ENCODE measurements around the gene COL6A2. TPM values are rescaled to one million over a fixed set of nuclear protein-coding genes. Genes with fewer than 3 reads are reported as not detected.
"Not testable (repeated sequence)": the region's sequence is repeated elsewhere in the genome, so short reads cannot be mapped to it uniquely, and the experiment has no call there.

Gene COL6A2
- total RNA-seq, 1 donor from 2014 or later: 2,192 TPM

DNA sequence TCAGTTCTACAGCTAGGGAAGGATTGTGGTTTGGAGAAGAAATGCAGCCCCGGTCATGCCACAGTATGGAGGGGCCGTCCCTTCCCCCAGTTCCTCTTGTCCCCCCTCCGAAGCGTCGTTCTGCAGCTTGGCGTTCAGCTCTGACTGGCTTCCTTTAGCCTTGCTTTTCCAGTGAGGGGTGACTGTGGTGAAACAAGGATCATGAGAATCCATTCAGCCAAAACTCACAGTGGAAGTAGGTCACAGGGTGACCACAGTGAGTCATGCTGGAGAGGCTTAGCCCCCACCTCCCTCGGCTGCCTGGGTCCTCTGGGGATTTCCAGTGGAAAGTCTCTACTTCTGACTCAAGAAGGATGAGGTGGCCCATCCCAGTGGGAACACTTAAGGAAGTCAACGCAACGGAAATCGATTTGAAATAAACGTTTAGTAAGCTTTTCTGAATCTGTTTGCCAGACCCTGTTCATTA lies 37.3 kb upstream of the COL6A2 start:
- peak; percentile 80 for DNase-seq (ENCODE audit: low spot score)

- no peak for DNase-seq (ENCODE audit: low spot score)
These were observed 36.8 kb upstream of the COL6A2 start for GRCh38 chr21:46061063-46061462.

GRCh38 chr21:46061518-46061917 lies 36.4 kb upstream of the COL6A2 start:
- no peak for DNase-seq (ENCODE audit: low spot score)

GRCh38 chr21:46061950-46062349 lies 36.0 kb upstream of the COL6A2 start:
- DNase-seq (ENCODE audit: low spot score): no peak

DNA sequence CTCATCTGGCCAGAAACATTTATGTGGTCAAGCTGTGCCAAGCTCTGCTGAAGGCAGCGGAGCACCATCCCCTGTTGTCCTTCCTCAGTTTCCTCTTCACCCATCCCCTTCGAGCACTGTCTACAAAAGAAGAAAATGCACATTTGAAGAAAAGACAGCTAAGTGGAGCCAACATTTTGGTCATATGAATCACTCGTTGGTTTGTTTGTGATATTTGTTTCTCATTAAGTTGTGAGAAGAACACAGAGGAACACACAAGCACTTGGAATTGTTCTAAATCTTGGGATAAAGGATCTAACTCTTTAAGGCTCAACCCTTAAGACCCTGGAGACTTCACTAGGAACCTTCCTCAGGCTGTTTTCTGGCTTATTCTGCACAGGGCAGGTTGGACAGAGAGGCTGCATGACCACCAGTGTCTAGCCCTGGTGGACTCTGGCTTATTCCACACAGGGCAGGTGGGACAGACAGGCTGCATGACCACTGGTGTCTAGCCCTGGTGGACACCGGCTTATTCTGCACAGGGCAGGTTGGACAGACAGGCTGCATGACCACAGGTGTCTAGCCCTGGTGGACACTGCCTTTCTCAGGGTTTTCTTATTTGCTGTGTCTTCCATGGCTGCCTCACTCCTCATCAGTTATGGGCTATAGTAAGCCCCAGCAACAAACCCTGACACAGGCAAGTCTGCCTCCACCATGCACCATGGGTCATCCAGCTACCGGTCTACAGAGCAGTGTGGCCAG lies 35.3 kb upstream of the COL6A2 start:
- no peak for DNase-seq (ENCODE audit: low spot score)

DNA sequence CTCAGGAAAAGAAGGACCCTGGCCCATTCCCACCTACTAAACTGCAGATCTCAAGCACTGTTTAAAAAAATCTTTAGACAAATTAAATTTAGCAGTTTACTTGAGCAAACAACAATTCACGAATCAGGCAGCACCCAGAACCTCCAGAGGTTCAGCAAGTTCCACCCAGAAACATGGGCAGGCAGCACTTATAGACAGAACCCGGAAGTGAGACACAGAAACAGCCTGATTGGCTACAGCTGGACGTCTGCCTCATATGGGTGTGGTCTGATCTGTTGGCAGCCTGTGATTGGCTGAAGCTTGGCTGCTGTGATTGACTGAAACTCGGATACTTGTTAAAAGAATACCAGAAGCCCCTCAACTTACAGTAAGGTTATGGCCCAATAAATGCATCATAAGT lies 34.7 kb upstream of the COL6A2 start:
- DNase-seq (ENCODE audit: low spot score): no peak

- peak; percentile 45 for DNase-seq (ENCODE audit: low spot score)
These were observed 33.9 kb upstream of the COL6A2 start for GRCh38 chr21:46063734-46064680.

DNA sequence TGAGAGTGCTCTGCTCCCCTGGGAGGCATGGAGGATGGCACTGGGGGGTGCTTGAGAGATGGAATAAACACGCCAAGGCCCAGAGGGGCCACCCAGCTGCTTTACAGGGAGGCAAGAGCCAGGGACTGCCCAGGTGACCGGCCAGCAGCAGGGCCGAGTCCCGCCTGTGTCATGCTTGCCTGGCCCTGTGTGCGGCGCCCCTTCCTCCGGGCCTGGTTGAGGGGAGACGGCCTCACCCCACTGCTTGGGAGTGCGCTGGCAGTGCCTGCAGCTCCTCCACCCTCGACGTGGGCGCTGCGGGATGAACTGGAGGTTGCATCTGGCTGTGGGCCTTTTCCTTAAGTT lies 33.1 kb upstream of the COL6A2 start:
- DNase-seq (ENCODE audit: low spot score): no peak

DNA sequence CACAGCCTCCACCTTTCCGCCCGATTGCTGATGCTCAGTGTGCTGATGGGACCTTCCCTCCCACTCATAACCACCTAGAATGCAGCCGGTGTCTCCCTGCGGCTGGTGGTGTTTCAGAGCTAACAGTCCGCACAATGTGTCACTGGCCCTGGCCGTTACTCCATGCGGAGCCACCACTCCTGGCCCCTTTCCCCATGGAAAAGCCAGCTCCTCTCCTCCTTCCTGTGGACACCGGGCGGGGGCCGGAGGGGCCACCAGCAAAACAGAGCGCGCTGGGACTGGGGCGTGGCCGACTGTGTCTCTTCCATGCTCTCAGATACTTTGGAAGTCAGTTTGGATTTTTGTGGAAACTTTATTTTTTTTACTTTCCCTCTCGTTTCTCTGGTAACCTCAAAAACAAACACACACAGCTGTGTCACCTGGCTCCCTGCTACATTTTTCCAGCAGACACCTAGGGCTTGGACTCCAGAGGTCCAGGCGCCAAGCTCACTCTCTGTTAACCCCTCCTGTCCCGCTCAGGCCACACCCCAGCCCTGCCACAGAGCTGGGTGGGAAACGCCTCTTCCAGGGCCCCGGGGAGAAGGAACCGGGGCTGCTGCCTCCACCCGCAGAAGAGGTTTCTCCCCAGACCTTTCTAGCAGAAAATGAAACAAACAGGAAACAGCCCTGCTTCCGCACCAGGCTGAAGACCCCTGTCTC lies 32.5 kb upstream of the COL6A2 start:
- peak; percentile 83 for DNase-seq (ENCODE audit: low spot score)

DNA sequence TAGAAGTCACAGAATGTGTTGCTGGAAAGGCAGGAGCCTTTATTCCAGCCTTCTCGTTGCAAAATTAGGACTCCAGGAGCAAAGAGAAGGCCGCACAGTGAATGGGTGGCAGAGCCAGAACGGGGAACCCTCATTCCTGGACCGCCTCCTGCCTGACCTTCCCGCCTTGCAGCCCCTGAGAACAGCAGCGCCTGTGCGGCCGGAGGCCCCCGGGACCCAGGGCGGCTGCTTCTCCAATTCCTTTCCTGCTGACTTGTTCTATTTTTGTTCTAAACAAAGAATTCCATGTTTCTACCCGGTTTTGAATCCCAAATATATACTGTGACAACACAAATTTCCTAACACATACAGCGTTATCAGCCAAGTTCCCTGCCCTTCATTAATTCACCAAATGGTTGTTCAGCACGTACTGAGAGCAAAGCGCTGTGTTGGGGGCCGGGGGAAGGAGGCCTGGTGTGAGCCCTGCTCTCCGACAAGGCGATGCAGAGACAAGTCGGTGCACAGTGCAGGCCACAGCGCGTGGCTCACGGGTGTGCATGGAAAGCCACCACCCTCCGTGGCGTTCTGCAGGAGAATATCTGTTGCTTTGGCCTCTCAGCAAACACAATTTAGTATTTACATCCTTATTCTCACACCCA lies 31.9 kb upstream of the COL6A2 start:
- peak; percentile 57 for DNase-seq (ENCODE audit: low spot score)

DNA sequence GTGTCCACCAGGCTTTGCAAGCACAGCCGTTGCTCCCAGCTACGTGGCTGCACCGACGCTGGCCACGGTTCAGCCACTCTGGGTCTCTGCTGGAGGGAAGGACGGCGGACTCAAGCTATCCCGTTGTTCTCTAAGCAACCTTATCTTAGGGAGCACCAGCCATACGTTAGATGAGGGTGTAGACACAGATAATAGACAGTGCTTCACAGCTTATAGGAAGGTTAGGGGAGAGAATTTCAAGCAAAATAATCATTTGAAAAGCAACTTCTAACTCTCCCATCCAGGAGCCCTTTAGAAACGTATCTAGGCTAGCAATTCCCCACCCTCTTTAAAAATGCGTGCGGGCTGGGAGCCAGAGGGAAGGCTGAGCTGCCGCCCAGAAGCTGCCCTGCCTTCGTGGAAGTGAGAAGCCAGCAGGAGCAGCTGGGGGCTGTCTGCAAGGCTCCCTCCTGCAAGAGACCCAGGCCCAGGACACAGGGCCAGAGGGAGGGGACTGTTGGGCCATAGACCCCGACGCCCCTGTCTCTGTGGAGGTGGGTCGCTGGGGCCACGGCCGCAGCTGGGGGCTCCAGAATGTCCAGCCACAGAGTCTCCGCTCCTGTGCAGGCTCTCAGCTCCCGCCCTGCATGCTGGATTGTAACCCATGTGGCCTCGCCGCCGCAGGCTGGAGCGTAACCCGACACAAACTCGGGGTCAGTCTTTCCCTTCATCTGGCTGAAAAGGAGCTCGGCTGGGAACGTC lies 31.2 kb upstream of the COL6A2 start:
- peak; percentile 91 for DNase-seq (ENCODE audit: low spot score)

- no peak for DNase-seq (ENCODE audit: low spot score)
These were observed 30.3 kb upstream of the COL6A2 start for GRCh38 chr21:46067505-46068201.

- DNase-seq (ENCODE audit: low spot score): no peak
These were observed 29.3 kb upstream of the COL6A2 start for GRCh38 chr21:46068516-46069079.

GRCh38 chr21:46069166-46069565 lies 28.7 kb upstream of the COL6A2 start:
- no peak for DNase-seq (ENCODE audit: low spot score)

GRCh38 chr21:46069719-46070279 lies 28.1 kb upstream of the COL6A2 start:
- no peak for DNase-seq (ENCODE audit: low spot score)

DNA sequence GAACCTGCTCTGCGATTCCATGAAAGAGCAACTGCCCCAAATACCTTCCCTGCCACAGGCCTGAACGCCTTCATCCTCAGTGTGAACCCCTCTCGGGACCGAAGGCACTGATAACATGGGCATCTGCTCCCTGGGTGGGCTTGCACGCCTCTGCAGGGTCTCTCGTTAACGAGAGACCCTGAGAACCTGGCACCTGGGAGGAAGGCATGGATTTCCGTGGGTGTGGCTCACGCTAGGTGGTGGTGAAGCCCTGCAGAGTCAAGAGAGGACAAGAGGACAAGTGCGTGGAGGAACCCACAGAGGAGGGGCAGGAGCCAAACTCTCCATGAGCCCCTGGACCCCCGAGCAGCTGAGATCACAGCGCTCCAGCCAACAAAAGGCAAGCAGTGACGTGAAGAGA lies 26.8 kb upstream of the COL6A2 start:
- no peak for DNase-seq (ENCODE audit: low spot score)

- DNase-seq (ENCODE audit: low spot score): not testable (repeated sequence)
These were observed 21.2 kb upstream of the COL6A2 start for GRCh38 chr21:46076724-46077123.

DNA sequence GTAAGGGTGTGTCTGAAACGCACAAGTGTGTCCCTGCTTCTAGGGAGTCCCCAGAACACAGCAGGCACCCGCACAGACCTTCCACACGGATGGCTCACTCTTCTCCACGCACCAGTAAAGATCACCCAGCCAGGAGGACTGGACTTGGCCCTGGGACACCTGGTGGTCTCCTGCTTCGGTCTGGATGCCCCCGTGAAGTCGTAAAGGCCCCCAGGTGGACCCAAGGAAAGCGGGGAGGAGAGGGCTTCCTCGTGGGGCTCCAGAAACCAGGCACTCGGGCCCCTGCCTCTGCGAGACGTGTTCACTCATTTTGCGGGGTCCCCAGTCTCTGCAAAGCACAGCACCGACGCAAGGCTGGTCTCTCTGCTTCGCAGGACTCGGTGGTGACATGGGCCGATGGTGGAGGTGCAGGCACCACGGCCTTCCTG lies 20.2 kb upstream of the COL6A2 start:
- DNase-seq (ENCODE audit: low spot score): no peak

- no peak for DNase-seq (ENCODE audit: low spot score)
These were observed 19.5 kb upstream of the COL6A2 start for GRCh38 chr21:46078322-46078977.
